ENCODE results near the gene CALHM1.

DNA sequence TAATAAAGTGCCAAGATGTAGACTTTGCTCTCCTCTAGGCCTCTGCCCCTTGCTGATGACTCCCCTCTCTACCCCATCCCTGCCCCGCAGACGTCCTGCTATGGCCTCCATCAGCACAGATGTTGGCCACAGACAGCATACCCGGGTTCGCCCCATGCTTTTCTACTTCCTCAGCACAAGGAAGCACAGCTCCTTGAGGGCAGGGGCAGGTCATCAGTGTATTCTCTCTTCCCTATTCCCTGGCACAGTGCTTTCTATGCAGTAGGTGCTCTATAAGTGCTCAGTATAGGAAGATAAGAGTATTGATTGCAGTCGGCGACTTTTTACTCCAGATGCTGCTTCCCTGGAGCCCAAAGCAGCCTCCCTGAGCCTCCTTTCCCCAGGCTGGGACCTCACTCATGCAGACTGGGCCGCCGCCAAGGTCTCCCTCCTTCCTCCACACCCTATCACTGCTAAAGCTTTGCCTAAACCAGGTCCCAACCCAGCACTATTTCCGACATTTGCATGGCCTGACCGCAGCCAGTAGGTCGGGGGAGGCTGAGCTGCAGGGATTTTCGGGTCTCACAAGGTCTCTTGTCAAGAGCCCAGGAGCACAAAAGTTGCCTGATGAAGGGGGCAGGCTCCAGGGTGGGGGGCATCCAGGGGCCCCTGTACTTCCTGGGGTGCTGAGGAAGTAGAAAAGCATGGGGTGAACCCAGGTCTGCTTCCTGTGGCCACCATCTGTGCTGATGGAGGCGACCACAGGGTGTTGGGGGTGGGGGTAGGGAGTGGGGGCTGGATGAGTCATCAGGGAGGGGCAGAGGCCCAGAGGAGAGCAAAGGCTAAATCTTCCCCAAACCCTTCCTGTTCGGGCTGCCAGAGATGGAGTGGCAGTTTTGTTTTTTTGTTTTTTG is 12.3 kb upstream of the CALHM1 start:
- TF ChIP-seq, protein P1, sequence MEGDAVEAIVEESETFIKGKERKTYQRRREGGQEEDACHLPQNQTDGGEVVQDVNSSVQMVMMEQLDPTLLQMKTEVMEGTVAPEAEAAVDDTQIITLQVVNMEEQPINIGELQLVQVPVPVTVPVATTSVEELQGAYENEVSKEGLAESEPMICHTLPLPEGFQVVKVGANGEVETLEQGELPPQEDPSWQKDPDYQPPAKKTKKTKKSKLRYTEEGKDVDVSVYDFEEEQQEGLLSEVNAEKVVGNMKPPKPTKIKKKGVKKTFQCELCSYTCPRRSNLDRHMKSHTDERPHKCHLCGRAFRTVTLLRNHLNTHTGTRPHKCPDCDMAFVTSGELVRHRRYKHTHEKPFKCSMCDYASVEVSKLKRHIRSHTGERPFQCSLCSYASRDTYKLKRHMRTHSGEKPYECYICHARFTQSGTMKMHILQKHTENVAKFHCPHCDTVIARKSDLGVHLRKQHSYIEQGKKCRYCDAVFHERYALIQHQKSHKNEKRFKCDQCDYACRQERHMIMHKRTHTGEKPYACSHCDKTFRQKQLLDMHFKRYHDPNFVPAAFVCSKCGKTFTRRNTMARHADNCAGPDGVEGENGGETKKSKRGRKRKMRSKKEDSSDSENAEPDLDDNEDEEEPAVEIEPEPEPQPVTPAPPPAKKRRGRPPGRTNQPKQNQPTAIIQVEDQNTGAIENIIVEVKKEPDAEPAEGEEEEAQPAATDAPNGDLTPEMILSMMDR (conservative IDR thresholded peaks at IDR 0.05; ENCODE audit: low read depth, low read length) = no peak
- no peak for TF ChIP-seq EZH2 (IDR thresholded peaks at IDR 0.05; ENCODE audit: borderline replicate concordance, low read depth, low read length, poor library complexity, severe bottlenecking)

Data from A673 (cell line).